ENCODE data around the gene NPHP1.
"Not testable (repeated sequence)": the region's sequence is repeated elsewhere in the genome, so short reads cannot be mapped to it uniquely, and the experiment has no call there.

NPHP1 gene

GRCh38 chr2:110101901-110102803 lies 102.7 kb downstream of the NPHP1 start:
- DNase-seq = no peak

GRCh38 chr2:110101280-110101844 lies 103.5 kb downstream of the NPHP1 start:
- no peak for DNase-seq

GRCh38 chr2:110100880-110101279 lies 103.9 kb downstream of the NPHP1 start:
- not testable (repeated sequence) for DNase-seq

GRCh38 chr2:110100480-110100879 lies 104.3 kb downstream of the NPHP1 start:
- no peak for DNase-seq

GRCh38 chr2:110099471-110100225 lies 105.2 kb downstream of the NPHP1 start:
- DNase-seq = no peak

- no peak for DNase-seq
Observed at GRCh38 chr2:110099038-110099425, 105.8 kb downstream of the NPHP1 start.

GRCh38 chr2:110097506-110098220 lies 107.2 kb downstream of the NPHP1 start:
- DNase-seq = no peak

- no peak for DNase-seq
Observed at GRCh38 chr2:110095994-110096633, 108.7 kb downstream of the NPHP1 start.

- DNase-seq = not testable (repeated sequence)
Observed at GRCh38 chr2:110094884-110095534, 109.8 kb downstream of the NPHP1 start.

GRCh38 chr2:110093924-110094323 lies 110.9 kb downstream of the NPHP1 start:
- not testable (repeated sequence) for DNase-seq

GRCh38 chr2:110090164-110090563 lies 114.6 kb downstream of the NPHP1 start:
- DNase-seq = not testable (repeated sequence)

- DNase-seq = not testable (repeated sequence)
Observed at GRCh38 chr2:110083757-110084156, 121.1 kb downstream of the NPHP1 start.

GRCh38 chr2:110083162-110083561 lies 121.7 kb downstream of the NPHP1 start:
- not testable (repeated sequence) for DNase-seq

- not testable (repeated sequence) for DNase-seq
Observed at GRCh38 chr2:110078104-110078503, 126.7 kb downstream of the NPHP1 start.

- DNase-seq = not testable (repeated sequence)
Observed at GRCh38 chr2:110075896-110076295, 128.9 kb downstream of the NPHP1 start.

All from activated effector memory CD4-positive, alpha-beta T cell treated with Interleukin-2 at 50 U/mL for 16 hours (primary cell).